ENCODE measurements around the gene ICA1L.

Gene ICA1L

DNA sequence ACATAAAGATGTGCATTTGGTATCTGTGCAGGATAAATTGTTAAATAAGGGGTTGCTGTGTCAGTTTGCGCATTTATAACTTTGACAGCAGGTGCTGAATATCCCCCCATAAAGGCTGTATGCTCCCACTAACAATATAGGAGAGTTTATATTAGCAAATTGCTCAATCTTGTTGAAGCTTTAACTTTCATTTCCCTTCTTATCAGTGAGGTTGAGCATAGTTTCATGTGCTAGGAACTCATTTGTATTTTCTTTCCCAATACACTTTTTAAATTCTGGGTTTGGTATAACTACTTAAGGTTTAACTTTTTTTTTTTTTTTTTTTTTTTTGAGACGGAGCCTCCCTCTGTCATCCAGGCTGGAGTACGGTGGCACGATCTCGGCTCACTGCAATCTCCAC, 147.8 kb downstream of the ICA1L start:
- no peak for DNase-seq

All from T1000 (cell line).